B cell (primary cell): ENCODE data around the gene FLRT1. TPM values are rescaled to one million over a fixed set of nuclear protein-coding genes. Genes with fewer than 3 reads are reported as not detected.

Source experiments
- ATAC-seq: fragments of 200-7000 bp; cut with Tn5 transposase; one replicate; pipeline ENCODE4 v1.10.0; 2021; ENCODE audit warnings: low read depth, mild to moderate bottlenecking, moderate number of reproducible peaks, moderate library complexity
- CTCF ChIA-PET: fragments of 350-600 bp; sonication (Branson Sonifier 250); formaldehyde crosslinking; loops from one replicate; lab custom pipeline; 2021; ENCODE audit warnings: antibody characterized with exemption, inconsistent platforms; lab: Charles Lee
- POLR2A ChIA-PET: fragments of 350-600 bp; sonication (Branson Sonifier 250); formaldehyde crosslinking; loops from one replicate; lab custom pipeline; 2021; ENCODE audit warnings: antibody characterized with exemption; lab: Charles Lee
- DNase-seq: peaks from one replicate; pipeline ENCODE4 v3.0.0; 2013
- H2AFZ ChIP-seq: 2 replicates; pipeline ENCODE4 v1.6.1; 2012; ENCODE audit warnings: mild to moderate bottlenecking, low read depth, low read length; ENCODE audit not compliant: insufficient read depth, poor library complexity, severe bottlenecking
- H3K27ac ChIP-seq, 2 donors: 1 replicate in 1 of 2; 2 replicates in 1 of 2; pipeline ENCODE4 v1.5.1; 2012 to 2013; ENCODE audit warnings: low read length in 2 of 2, mild to moderate bottlenecking in 2 of 2, moderate library complexity in 1 of 2
- H3K27me3 ChIP-seq, 4 experiments: fragments of 200-600 bp in 1 of 4; sonication (generic) in 1 of 4; replicated peaks in 1 of 4; 1 replicate in 2 of 4; 2 replicates in 2 of 4; pipeline versions ENCODE4 v1.6.1 to v1.7.0; 2013 to 2016; ENCODE audit warnings: low read length in 3 of 4, mild to moderate bottlenecking in 2 of 4, mixed read lengths in 1 of 4, moderate library complexity in 1 of 4; ENCODE audit not compliant: insufficient read depth in 4 of 4, control insufficient read depth in 3 of 4; ENCODE audit errors: control extremely low read depth in 1 of 4
- H3K36me3 ChIP-seq, 2 experiments: replicated peaks in 1 of 2; 1 replicate in 1 of 2; 2 replicates in 1 of 2; pipeline versions ENCODE4 v1.6.1 to v1.7.1; 2013; ENCODE audit warnings: low read length in 1 of 2; ENCODE audit not compliant: insufficient read depth in 2 of 2, control insufficient read depth in 1 of 2; ENCODE audit errors: control extremely low read depth in 1 of 2, extremely low read depth in 1 of 2
- H3K4me1 ChIP-seq, 2 donors: fragments of 200-600 bp in 1 of 2; sonication (generic) in 1 of 2; 1 replicate in 1 of 2; 2 replicates in 1 of 2; pipeline versions ENCODE4 v1.5.1 to v1.6.1; 2013 to 2017; ENCODE audit warnings: low read length in 2 of 2; ENCODE audit not compliant: control insufficient read depth in 2 of 2, insufficient read depth in 2 of 2
- H3K4me2 ChIP-seq: replicated peaks from 2 replicates; pipeline ENCODE3; 2012; ENCODE audit warnings: mild to moderate bottlenecking, low read depth, low read length; ENCODE audit not compliant: poor library complexity, severe bottlenecking
- H3K4me3 ChIP-seq, 5 experiments: fragments of 200-600 bp in 1 of 5; sonication (generic) in 1 of 5; 1 replicate in 3 of 5; 2 replicates in 2 of 5; pipeline versions ENCODE4 v1.5.1 to v1.7.0; 2011 to 2016; ENCODE audit warnings: low read length in 4 of 5, mild to moderate bottlenecking in 4 of 5, low read depth in 2 of 5, control low read depth in 1 of 5, moderate library complexity in 1 of 5; ENCODE audit not compliant: insufficient read depth in 1 of 5; ENCODE audit errors: control extremely low read depth in 1 of 5, extremely low read depth in 1 of 5
- H3K79me2 ChIP-seq: fragments of 200-600 bp; sonication (generic); one replicate; pipeline ENCODE4 v1.6.0; 2016; ENCODE audit warnings: low read length; ENCODE audit not compliant: control insufficient read depth, insufficient read depth
- H3K9ac ChIP-seq: fragments of 200-600 bp; sonication (generic); 2 replicates; pipeline ENCODE4 v1.6.1; 2017; ENCODE audit warnings: mild to moderate bottlenecking, low read length, moderate library complexity
- H3K9me3 ChIP-seq, 3 donors: one replicate each; pipeline versions ENCODE4 v1.6.1 to v1.7.1; 2013; ENCODE audit warnings: low read length in 2 of 3; ENCODE audit not compliant: control insufficient read depth in 2 of 3, insufficient read depth in 1 of 3; ENCODE audit errors: control extremely low read depth in 1 of 3
- H4K20me1 ChIP-seq: 2 replicates; pipeline ENCODE4 v1.6.0; 2012; ENCODE audit warnings: mild to moderate bottlenecking, low read length; ENCODE audit not compliant: insufficient read depth, control insufficient read depth, poor library complexity, severe bottlenecking
- H3K27ac Mint-ChIP-seq: one replicate; pipeline ENCODE4 v1.8.0; 2021; ENCODE audit warnings: mixed read lengths
- H3K27me3 Mint-ChIP-seq: one replicate; pipeline ENCODE4 v1.8.0; 2021; ENCODE audit warnings: mixed read lengths
- H3K4me1 Mint-ChIP-seq: one replicate; pipeline ENCODE4 v1.8.0; 2021; ENCODE audit warnings: mixed read lengths
- H3K4me3 Mint-ChIP-seq: one replicate; pipeline ENCODE4 v1.8.0; 2021; ENCODE audit warnings: mixed read lengths
- H3K9me3 Mint-ChIP-seq: one replicate; pipeline ENCODE4 v1.8.0; 2022; ENCODE audit warnings: mixed read lengths; ENCODE audit not compliant: insufficient read depth
- CTCF ChIP-seq: fragments of 200-600 bp; IDR thresholded peaks from one replicate; pipeline ENCODE4 v1.8.0; 2022; ENCODE audit warnings: antibody characterized with exemption, mild to moderate bottlenecking
- EZH2 ChIP-seq: IDR thresholded peaks from 2 replicates; pipeline ENCODE4 v1.6.1; 2012; ENCODE audit warnings: borderline replicate concordance, low read depth, mild to moderate bottlenecking, moderate library complexity, low read length; ENCODE audit not compliant: insufficient read depth, poor library complexity, severe bottlenecking
- WGBS: methylation state at CpG from one replicate; pipeline ENCODE4 v1.1.5; 2013; ENCODE audit warnings: missing lambda C conversion rate; ENCODE audit not compliant: insufficient coverage; 5-methylcytosine and 5-hydroxymethylcytosine counted together
- intact Hi-C: fragments of 100-400 bp; cut with micrococcal nuclease; formaldehyde crosslinking; loops from one replicate; pipeline ENCODE4 v1.10.0; 2022
- polyA plus RNA-seq: library from polyadenylated mRNA; depleted of rRNA; stranded (reverse); fragments of >200 nt; gene quantifications from 2 replicates; pipeline ENCODE4 v1.2.3, GENCODE V29; 2012
- total RNA-seq, 2 donors: library from RNA; stranded (reverse); fragments of 120-200 nt in 1 of 2; gene quantifications; 1 replicate in 1 of 2; 2 replicates in 1 of 2; pipeline versions ENCODE4 v1.2.3 to v1.2.4, GENCODE V29; 2013 to 2022

Gene FLRT1
- total and polyA plus RNA-seq, 2 donors (not counting 1 experiment from before 2014, with no cell fraction given) = not detected

GRCh38 chr11:64060263-64060860 is 24.6 kb downstream of the FLRT1 start:
- Histone ChIP-seq H3K4me3 (peak overlapping the region in 4 of 5 experiments; percentile 25 to 65 (median 56)), H3K4me2 (peak overlapping the region; percentile 99), H2AFZ (peak overlapping the region; percentile 85)

More at GRCh38 chr11:64060263-64060860, 24.6 kb downstream of the FLRT1 start:
- ATAC-seq (no peak), DNase-seq (no peak)
- peaks cover 0 to 28% (median 11%) of the 10 kb centered on the region in 4 experiments for H3K27me3 ChIP-seq
- peak overlapping the region; percentile 74 for H3K4me3 Mint-ChIP-seq
- no peak for TF ChIP-seq CTCF
- TF ChIP-seq EZH2 = no peak
- H3K79me2 ChIP-seq = no peaks in the 10 kb centered on the region
- H3K9me3 Mint-ChIP-seq = no peaks in the 10 kb centered on the region
- H3K9ac ChIP-seq = peak overlapping the region; percentile 70
- POLR2A ChIA-PET = no interaction called here
- H3K4me1 Mint-ChIP-seq = peaks cover 11% of the 10 kb centered on the region
- H3K27ac ChIP-seq = no peak overlapping the region
- H4K20me1 ChIP-seq = no peaks in the 10 kb centered on the region
- H3K27me3 Mint-ChIP-seq = peaks cover 17% of the 10 kb centered on the region
- no peaks in the 10 kb centered on the region for H3K36me3 ChIP-seq
- whole genome bisulfite sequencing = 11% methylated on average over 35 of the region's 35 CpGs
- H3K4me1 ChIP-seq = peaks cover 13 to 14% of the 10 kb centered on the region in 2 donors
- intact Hi-C loops = no loop called here
- no peak overlapping the region for H3K27ac Mint-ChIP-seq
- CTCF ChIA-PET = interaction anchor here (1.0 to 1.1 kb wide), 3 partner anchors 60 to 322 kb away, joined by 3 read pairs; no protein-coding TSS in a partner anchor
- H3K9me3 ChIP-seq = peaks cover 0 to 4% (median 0%) of the 10 kb centered on the region in 3 donors
